Neural cell (in vitro differentiated cells): ENCODE measurements around the gene PAMR1. TPM values are rescaled to one million over a fixed set of nuclear protein-coding genes. Genes with fewer than 3 reads are reported as not detected.

Experiments
- H2AFZ ChIP-seq: fragments of 200-600, 300-800 bp; sonication (generic), shearing (Covaris generic); 2 replicates; pipeline ENCODE4 v1.6.0; 2014; ENCODE audit warnings: low read depth, mild to moderate bottlenecking, antibody characterized with exemption, low read length, moderate library complexity
- H3F3A ChIP-seq: fragments of 200-600 bp; shearing (Covaris generic); 2 replicates; pipeline ENCODE4 v1.6.1; 2016; ENCODE audit warnings: mild to moderate bottlenecking, moderate library complexity, mixed read lengths, antibody characterized with exemption, low read length; ENCODE audit not compliant: insufficient read depth, poor library complexity, severe bottlenecking
- H3K27ac ChIP-seq: fragments of 200-600, 300-800 bp; sonication (generic), shearing (Covaris generic); 2 replicates; pipeline ENCODE4 v1.5.1; 2014; ENCODE audit warnings: mild to moderate bottlenecking, low read length, moderate library complexity
- H3K27me3 ChIP-seq: fragments of 300-800, 200-600 bp; sonication (generic), shearing (Covaris generic); 2 replicates; pipeline ENCODE4 v1.6.0; 2014; ENCODE audit warnings: mild to moderate bottlenecking, low read depth, low read length, moderate library complexity; ENCODE audit not compliant: insufficient read depth
- H3K36me3 ChIP-seq: fragments of 300-800, 200-600 bp; sonication (generic), shearing (Covaris generic); 2 replicates; pipeline ENCODE4 v1.5.1; 2014; ENCODE audit warnings: mild to moderate bottlenecking, antibody characterized with exemption, low read length, moderate library complexity; ENCODE audit not compliant: insufficient read depth
- H3K4me2 ChIP-seq: fragments of 300-800, 200-600 bp; sonication (generic), shearing (Covaris generic); 2 replicates; pipeline ENCODE4 v1.6.0; 2014; ENCODE audit warnings: mild to moderate bottlenecking, low read length
- H3K4me3 ChIP-seq: fragments of 300-800, 200-600 bp; sonication (generic), shearing (Covaris generic); 2 replicates; pipeline ENCODE4 v1.5.1; 2014; ENCODE audit warnings: mild to moderate bottlenecking, low read length, moderate library complexity
- H3K79me2 ChIP-seq: fragments of 200-600 bp; shearing (Covaris generic); replicated peaks from 2 replicates; pipeline ENCODE4 v1.6.0; 2014; ENCODE audit warnings: mild to moderate bottlenecking, low read length, moderate library complexity; ENCODE audit not compliant: insufficient read depth
- H3K9ac ChIP-seq: fragments of 300-800, 200-600 bp; sonication (generic), shearing (Covaris generic); 2 replicates; pipeline ENCODE4 v1.6.1; 2016; ENCODE audit warnings: mild to moderate bottlenecking, low read length, mixed read lengths
- H3K9me2 ChIP-seq: fragments of 200-600 bp; shearing (Covaris generic); 2 replicates; pipeline ENCODE4 v1.6.1; 2016; ENCODE audit warnings: mild to moderate bottlenecking, low read length, mixed read lengths; ENCODE audit not compliant: insufficient read depth
- H3K9me3 ChIP-seq: fragments of 200-600, 300-800 bp; sonication (generic), shearing (Covaris generic); 2 replicates; pipeline ENCODE4 v1.6.1; 2016; ENCODE audit warnings: mild to moderate bottlenecking, mixed run types, low read length, moderate library complexity, mixed read lengths
- H4K20me1 ChIP-seq: fragments of 200-600 bp; shearing (Covaris generic); 2 replicates; pipeline ENCODE4 v1.6.1; 2016; ENCODE audit warnings: mild to moderate bottlenecking, mixed run types; ENCODE audit not compliant: insufficient read depth
- CTCF ChIP-seq: fragments of 450-650 bp; IDR thresholded peaks from 2 replicates; pipeline ENCODE4 v1.5.1; 2014; ENCODE audit warnings: antibody characterized with exemption, mild to moderate bottlenecking, moderate library complexity; ENCODE audit not compliant: poor library complexity, severe bottlenecking
- EP300 ChIP-seq: fragments of 450-650 bp; conservative IDR thresholded peaks from 2 replicates; pipeline ENCODE4 v1.6.1; 2014; ENCODE audit warnings: antibody characterized with exemption, mild to moderate bottlenecking, moderate library complexity; ENCODE audit not compliant: poor library complexity, severe bottlenecking
- EZH2 ChIP-seq: fragments of 200-600, 300-800 bp; shearing (Covaris generic), sonication (generic); IDR thresholded peaks from 2 replicates; pipeline ENCODE4 v1.6.1; 2014; ENCODE audit warnings: antibody characterized with exemption, low read length, borderline replicate concordance, mild to moderate bottlenecking; ENCODE audit not compliant: insufficient read depth, poor library complexity, severe bottlenecking
- MXI1 ChIP-seq: fragments of 450-650 bp; conservative IDR thresholded peaks from 2 replicates; pipeline ENCODE4 v1.6.1; 2014; ENCODE audit warnings: antibody characterized with exemption, mild to moderate bottlenecking; ENCODE audit not compliant: poor library complexity, severe bottlenecking
- POLR2AphosphoS5 ChIP-seq: IDR thresholded peaks from 2 replicates; pipeline ENCODE4 v1.6.1; 2012
- RAD21 ChIP-seq: fragments of 450-650 bp; conservative IDR thresholded peaks from 2 replicates; pipeline ENCODE4 v1.6.1; 2014; ENCODE audit warnings: antibody characterized with exemption, mild to moderate bottlenecking, moderate library complexity
- SMC3 ChIP-seq: fragments of 450-650 bp; conservative IDR thresholded peaks from 2 replicates; pipeline ENCODE4 v1.6.1; 2014; ENCODE audit warnings: antibody characterized with exemption, mild to moderate bottlenecking, moderate library complexity; ENCODE audit not compliant: poor library complexity
- TAF1 ChIP-seq: IDR thresholded peaks from 2 replicates; pipeline ENCODE4 v1.6.1; 2012; ENCODE audit warnings: low read depth
- polyA plus RNA-seq: library from polyadenylated mRNA; depleted of rRNA; stranded (reverse); fragments of >200 nt; gene quantifications from 2 replicates; pipeline ENCODE4 v1.2.3, GENCODE V29; 2014
- TF ChIP-seq, protein P1 (sequence below): IDR thresholded peaks from 2 replicates; pipeline ENCODE4 v1.6.1; 2012; ENCODE audit warnings: borderline replicate concordance

PAMR1 gene
- polyA plus RNA-seq, 1 donor from 2014 or later, result 0.48 TPM

GRCh38 chr11:35496416-35496815 lies 29.0 kb downstream of the PAMR1 start:
- no peak overlapping the region for H3K9ac ChIP-seq
- no peaks in the 10 kb centered on the region for H3K9me3 ChIP-seq
- H4K20me1 ChIP-seq, result no peaks in the 10 kb centered on the region
- no peak overlapping the region for H3K4me3 ChIP-seq
- no peak overlapping the region for H2AFZ ChIP-seq
- H3K79me2 ChIP-seq, result no peaks in the 10 kb centered on the region
- no peak for TF ChIP-seq TAF1
- no peak for TF ChIP-seq CTCF
- TF ChIP-seq RAD21, result no peak
- H3F3A ChIP-seq, result no peaks in the 10 kb centered on the region
- no peaks in the 10 kb centered on the region for H3K9me2 ChIP-seq
- H3K4me2 ChIP-seq, result no peak overlapping the region
- no peaks in the 10 kb centered on the region for H3K36me3 ChIP-seq
- H3K27me3 ChIP-seq, result no peaks in the 10 kb centered on the region
- H3K27ac ChIP-seq, result no peak overlapping the region

GRCh38 chr11:35494957-35495490 lies 30.4 kb downstream of the PAMR1 start:
- no peak overlapping the region for H3K4me3 ChIP-seq
- H3K79me2 ChIP-seq, result no peaks in the 10 kb centered on the region
- no peaks in the 10 kb centered on the region for H3K36me3 ChIP-seq
- H3K9ac ChIP-seq, result no peak overlapping the region
- H4K20me1 ChIP-seq, result no peaks in the 10 kb centered on the region
- H3K9me3 ChIP-seq, result no peaks in the 10 kb centered on the region
- H2AFZ ChIP-seq, result no peak overlapping the region
- H3K27me3 ChIP-seq, result no peaks in the 10 kb centered on the region
- H3K9me2 ChIP-seq, result no peaks in the 10 kb centered on the region
- no peak overlapping the region for H3K27ac ChIP-seq
- H3F3A ChIP-seq, result no peaks in the 10 kb centered on the region
- H3K4me2 ChIP-seq, result no peak overlapping the region
- TF ChIP-seq TAF1 (no peak), CTCF (no peak), POLR2AphosphoS5 (no peak), SMC3 (no peak), RAD21 (no peak), EZH2 (no peak), EP300 (no peak)

- Histone ChIP-seq H3K36me3 (no peaks in the 10 kb centered on the region), H3F3A (no peaks in the 10 kb centered on the region), H3K27ac (no peak overlapping the region), H3K9me2 (no peaks in the 10 kb centered on the region), H3K4me2 (no peak overlapping the region), H3K9ac (no peak overlapping the region), H4K20me1 (no peaks in the 10 kb centered on the region), H2AFZ (no peak overlapping the region), H3K4me3 (no peak overlapping the region), H3K79me2 (no peaks in the 10 kb centered on the region), H3K27me3 (no peaks in the 10 kb centered on the region), H3K9me3 (no peaks in the 10 kb centered on the region)
- TF ChIP-seq POLR2AphosphoS5 (no peak), TAF1 (no peak), RAD21 (no peak), MXI1 (no peak), SMC3 (no peak), CTCF (no peak), EP300 (no peak), EZH2 (no peak)
- TF ChIP-seq, protein P1, sequence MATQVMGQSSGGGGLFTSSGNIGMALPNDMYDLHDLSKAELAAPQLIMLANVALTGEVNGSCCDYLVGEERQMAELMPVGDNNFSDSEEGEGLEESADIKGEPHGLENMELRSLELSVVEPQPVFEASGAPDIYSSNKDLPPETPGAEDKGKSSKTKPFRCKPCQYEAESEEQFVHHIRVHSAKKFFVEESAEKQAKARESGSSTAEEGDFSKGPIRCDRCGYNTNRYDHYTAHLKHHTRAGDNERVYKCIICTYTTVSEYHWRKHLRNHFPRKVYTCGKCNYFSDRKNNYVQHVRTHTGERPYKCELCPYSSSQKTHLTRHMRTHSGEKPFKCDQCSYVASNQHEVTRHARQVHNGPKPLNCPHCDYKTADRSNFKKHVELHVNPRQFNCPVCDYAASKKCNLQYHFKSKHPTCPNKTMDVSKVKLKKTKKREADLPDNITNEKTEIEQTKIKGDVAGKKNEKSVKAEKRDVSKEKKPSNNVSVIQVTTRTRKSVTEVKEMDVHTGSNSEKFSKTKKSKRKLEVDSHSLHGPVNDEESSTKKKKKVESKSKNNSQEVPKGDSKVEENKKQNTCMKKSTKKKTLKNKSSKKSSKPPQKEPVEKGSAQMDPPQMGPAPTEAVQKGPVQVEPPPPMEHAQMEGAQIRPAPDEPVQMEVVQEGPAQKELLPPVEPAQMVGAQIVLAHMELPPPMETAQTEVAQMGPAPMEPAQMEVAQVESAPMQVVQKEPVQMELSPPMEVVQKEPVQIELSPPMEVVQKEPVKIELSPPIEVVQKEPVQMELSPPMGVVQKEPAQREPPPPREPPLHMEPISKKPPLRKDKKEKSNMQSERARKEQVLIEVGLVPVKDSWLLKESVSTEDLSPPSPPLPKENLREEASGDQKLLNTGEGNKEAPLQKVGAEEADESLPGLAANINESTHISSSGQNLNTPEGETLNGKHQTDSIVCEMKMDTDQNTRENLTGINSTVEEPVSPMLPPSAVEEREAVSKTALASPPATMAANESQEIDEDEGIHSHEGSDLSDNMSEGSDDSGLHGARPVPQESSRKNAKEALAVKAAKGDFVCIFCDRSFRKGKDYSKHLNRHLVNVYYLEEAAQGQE, result no peak
These were observed 34.1 kb downstream of the PAMR1 start for GRCh38 chr11:35491231-35491871.
